Kidney glomerular epithelial cell (primary cell): ENCODE measurements around the gene FSTL4.

Experiments
- DNase-seq: peaks from one replicate; lab custom pipeline; 2025; lab: John Stamatoyannopoulos, UW

The FSTL4 gene

DNA sequence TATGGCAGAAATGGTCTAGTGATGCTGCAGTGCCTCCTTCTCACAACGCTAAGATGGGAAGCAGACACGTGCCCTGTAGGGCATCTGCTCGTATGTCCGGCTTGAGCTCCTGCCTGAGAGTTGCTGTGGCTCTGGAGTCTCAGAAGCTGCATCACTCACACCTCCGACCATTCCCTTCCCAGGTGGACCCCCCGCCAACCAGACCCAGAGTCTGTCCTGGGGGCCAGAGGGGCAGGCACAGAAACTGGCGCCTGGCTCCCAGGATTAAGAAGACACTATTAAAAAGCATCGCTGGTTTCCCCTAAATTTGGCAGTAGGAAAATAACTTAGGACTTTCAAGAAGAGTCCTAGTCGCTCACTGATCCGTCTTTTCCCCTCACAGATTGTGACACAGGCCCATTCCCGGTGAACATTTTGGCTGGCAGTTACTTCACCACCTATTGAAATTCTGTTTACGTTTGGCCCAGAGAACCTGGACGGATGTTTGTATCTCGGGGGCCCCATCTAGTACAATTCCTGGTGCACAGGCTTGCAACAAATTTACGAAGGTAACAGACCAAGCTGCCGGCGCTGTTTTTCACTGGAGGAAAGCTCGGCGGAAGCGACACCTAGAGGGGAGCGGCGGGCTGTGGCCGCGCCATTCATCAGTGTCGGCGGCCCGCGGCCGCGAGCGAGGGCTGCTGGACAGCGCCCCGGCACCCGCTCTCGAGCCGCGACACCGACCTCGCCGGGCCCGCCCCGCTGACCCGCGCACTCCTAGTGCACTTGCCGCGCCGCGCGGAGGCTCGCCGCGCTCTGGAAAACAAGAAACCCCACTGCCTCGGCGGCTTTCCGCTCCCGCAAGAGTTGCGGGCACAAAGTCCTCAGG is 1.6 kb downstream of the FSTL4 start:
- DNase-seq: peak; percentile 49

DNA sequence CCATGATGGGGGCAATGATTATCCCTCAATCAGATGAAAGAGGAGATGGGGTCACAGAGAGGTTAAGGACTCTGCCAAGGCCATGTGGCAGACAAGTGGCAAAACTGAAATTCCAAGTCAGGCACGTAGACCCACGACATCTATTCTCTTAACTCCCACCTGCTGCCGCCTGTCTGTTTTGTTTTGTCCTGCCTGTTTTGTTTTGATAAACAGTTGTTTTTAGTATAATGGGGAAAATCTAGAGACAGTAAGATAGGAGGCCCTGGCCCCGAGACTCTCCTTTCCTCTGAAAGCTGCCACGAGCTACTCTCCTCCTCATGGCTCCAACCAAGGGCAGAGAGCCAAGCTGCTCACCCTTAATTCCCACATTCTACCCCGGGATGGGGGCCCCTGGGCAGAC is 4.9 kb downstream of the FSTL4 start:
- no peak for DNase-seq

DNA sequence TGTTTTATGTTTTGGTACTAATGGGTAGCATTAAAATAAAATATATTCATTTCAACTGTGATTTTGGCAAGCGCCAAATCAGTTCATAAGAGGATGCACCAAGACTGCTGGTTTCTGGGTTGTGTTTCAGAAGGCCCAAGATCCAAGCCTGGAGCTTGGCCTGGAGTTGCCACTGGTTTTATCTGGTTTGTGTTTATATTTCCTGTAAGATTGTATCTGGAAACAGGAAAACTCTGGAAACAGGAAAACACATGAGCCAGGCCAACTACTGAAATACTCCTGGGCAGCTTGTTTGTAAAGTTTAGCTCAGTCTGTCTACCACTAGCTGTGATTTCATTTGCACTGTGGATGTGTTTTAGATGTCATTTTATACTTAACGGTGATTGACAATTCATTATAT is 5.5 kb downstream of the FSTL4 start:
- DNase-seq: no peak

DNA sequence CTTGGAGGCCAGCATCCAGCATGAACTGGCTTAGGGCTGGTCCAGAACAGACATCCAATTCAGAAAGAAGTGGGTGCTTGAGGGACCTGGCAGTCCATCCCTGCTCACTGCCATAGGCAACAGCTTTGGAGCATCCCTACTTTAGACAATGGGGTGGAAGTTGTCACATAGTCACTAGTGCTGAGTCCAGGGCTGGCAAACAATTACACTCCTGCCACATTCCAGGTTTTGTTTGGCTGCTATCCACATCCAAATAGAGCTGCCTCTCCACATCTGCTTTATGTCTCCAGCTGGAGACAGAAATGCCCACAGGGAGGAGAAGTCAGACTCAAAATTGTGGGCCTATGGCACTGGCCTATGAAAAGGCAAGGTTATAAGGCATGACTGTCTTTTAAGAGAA is 7.0 kb downstream of the FSTL4 start:
- no peak for DNase-seq

DNA sequence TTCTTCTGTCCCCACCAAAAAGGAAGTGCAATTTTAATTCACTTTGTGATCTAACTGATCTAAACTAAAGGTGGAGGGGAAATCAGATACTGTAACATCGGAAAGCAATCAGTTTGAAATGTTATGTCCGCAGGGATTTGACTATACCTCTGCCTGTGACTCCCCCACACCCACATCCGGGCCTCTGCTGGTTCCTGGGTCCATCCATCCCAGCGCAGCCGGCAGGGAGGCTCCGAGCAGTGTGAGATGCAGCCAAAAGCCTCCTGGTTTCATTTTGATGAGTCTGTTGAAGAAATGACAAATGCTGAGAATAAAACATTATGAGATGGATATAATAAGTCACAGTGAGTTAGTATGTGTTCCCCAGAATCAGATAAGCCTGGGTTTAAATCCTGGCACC is 8.6 kb downstream of the FSTL4 start:
- no peak for DNase-seq

DNA sequence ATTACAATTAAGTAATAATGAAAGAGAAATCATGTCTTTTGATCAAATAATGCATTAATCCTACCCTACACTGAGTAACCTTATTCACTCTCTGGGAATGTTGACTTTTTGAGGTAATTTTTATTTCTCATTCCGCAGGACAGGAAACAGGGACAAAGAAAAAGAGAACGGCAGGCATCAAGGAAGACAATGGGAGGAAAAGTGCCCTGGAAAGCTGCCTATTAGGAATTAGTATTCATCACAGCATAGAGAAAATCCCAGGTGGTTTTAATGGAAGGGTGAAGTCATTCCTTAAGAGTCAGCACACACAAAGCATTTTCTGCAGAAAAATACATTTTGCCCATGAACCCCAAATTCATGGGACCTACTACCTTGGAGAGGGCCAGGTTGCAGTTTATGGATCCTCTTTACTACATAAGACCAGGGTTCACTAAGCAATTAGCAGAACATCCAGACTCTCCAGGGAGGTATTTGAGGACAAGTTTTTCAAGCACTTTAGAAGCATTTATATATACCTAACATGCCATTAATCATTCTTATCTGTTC is 9.4 kb downstream of the FSTL4 start:
- no peak for DNase-seq

DNA sequence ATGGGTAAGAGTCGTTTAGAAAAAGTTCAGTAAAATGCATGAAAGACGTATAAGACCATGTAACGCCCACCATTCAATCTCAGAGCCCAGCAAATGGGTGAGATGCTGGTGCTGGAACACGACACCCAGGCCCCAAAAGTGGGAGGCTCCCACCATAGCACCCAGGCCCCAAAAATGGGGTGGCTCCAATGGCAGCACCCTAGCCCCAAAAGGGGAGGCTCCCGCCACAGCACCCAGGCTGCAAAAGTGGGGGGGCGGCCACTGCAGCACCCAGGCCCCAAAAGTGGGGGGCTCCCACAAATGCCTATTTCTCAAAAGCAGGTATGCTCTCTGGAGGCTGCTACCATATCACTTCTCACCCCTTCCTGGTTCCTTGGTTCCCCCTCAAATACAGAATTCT is 12.7 kb downstream of the FSTL4 start:
- no peak for DNase-seq

DNA sequence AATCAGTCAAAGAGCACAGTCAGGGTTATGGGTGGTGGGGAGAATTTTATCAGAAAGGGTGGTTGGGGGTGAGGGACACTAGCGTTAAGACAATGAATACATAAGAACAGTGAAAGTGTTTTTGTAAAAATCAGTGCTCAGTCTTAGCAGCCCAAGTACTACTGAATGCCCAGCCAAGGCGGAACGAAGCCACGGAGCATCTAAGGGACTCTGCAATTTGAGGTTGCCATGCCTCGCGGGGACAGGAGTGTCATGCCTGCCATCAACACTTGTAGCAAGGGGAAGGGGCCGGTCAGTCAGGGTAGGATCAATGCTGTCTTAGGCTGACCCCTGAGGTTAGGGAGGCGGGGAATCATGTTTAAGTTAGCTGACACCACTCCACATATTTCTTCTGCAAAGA is 13.3 kb downstream of the FSTL4 start:
- DNase-seq: no peak

DNA sequence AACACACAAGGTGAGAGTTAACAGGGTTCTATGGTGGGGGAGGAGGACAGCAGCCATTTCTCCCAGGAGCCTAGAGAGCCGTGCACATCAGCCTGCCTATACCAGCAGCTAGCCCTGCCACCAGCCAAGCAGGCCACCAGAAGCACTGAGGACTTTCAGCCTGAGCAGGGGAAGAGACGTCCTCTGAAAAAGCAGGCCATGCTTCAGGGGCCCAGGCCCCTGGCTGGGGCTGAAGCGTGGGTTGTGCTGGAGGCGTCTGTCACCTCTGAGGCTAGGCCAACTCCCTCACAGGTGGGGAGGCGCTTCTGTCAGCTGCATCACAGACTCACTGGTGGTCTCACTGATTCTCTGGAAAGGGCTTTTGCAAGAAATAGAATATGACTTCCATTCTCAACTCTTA is 16.3 kb downstream of the FSTL4 start:
- DNase-seq: no peak

DNA sequence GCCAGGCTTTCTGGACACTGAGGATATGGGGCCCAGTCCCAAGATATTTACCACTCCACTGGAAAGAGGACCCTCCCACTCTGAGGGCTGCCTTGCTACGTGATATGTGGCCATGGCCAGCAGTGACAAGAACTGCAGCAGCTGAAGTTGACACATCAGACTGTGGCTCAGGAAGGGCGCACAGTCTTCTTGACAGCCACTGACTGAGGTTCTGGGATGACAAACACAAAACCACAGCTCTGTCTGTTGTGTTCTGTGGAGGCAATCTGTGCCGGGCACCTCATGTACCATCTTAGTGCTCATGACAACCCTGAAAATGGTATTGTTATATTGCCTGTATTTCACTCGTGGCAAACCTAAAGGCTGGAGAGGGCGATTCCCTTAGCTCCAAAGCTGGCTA is 16.9 kb downstream of the FSTL4 start:
- no peak for DNase-seq

DNA sequence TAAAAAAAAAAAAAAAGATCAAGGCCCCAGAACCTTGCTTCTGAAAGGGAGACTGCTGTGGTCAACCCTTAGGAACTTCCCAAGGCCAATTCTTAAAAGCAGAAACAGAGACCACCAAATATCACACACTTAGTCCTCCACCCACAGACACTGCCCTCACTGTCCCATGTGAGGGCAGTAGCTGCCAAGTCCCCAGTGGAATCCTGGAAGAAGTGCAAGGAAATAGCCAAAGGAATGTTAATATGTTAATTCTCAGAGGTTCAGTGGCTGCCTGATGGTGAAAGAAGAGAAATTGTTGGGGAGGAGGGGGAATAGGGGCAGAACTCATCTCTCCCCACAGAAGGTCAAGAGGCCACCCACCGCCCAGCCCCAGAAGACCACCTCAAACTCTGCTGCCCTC is 23.1 kb downstream of the FSTL4 start:
- DNase-seq: no peak

DNA sequence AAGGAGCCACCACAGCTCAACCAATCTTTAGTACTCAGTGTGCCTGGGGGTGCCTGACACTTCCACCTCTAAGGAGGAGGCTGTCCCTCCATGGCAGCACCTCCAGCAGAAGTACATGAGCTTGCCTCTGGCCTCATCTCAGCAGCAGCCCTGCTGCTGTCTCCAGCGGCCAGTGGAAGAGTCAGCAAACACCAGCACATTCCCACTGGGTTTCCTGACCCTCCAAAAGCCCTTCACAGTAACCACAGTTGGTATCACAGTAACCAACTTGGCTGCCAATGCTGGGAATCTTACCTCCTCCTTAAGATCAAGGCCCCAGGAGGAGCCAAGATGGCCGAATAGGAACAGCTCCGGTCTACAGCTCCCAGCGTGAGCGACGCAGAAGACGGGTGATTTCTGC is 29.4 kb downstream of the FSTL4 start:
- DNase-seq: no peak

DNA sequence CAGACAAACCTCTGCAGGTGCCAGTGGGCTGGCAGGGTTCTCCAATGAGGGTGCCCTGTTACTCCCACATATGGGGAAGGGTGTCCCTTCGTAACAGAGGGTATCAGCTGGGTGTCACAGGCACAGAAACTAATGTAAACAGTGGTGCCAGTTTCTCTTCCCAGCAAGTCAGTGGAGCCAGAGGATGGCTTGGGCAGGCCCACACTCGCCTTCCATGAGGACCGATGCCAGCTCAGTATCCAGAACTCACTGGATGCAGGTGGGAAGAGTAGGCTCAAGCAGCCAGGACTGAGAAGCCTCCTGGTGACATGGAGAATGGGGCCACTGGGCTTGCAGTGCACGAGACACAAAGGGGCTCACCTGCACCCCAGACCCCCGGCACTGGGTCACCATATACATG is 30.4 kb downstream of the FSTL4 start:
- DNase-seq: no peak

DNA sequence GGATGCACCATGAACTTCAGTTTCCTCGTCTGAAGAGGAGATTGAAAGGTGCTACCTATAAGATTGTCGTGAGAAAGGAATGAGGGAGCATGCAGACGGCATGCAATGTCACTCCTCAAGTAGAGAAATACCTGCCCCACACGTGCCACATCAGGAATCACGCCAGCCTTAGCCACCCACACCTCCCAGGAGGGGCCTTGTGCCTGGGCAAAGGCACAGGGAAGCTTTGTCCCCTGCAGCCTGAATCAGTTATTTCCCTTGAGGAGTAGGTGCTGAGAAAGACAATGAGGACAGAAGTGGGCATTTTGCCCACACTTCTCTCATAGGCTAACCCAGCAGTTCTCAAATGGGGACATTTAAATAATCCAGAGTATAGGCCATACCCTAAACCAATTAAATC is 31.0 kb downstream of the FSTL4 start:
- no peak for DNase-seq

DNA sequence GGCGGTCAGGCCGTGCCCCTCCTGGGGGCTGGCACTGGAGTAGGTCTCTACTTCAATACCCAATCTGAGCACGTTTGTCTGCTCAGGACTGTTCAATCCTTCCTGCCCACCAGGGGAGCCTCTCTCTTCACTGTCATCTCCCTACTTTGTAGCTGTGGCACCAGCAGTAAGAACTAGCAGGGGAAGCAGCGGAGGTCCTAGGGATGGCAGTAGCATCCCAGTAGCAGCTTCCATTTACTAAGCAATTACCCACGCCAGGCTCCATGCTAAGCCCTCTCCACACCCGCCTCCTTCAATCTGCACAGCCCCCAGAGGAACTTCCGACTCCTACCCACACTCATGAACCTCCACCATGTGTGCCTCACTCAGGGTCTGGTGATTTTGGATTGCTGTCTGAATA is 31.7 kb downstream of the FSTL4 start:
- no peak for DNase-seq

DNA sequence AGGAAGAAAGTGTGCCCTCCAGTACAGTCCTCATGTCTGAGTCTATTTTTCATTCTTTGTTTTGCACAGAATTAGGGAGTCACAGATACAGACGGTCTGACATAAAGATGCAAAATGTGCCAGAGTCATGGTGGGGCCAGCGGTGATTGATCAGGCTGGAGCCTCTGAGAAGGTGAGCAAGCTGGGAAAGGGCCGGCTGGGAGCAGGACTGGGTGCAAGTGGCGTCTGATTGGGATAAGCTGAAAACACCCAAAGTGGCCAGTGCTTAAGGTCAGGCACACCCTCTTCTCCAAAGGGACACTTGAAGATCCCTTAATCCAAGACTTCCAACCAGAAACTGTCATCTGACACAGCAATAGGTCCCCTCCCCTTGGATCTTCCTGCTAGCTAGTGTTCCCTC is 32.6 kb downstream of the FSTL4 start:
- DNase-seq: no peak

DNA sequence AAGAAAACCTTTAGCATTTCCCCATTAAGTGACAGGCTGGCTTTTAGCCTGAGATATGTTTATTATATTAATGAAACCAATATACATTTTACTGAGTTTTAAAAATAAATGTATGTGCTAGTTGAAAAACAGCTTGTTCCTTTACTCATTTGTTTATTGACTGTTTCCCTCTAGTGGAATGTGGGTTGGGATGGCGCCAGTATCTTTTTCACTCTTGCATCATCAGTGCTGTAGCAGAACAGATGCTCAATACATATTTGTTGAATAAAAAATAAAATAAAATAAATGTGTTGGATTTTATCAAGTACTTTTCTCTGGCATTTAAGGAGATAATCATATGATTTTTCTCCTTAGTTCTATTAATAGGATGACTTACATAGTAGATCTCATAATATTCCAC is 43.0 kb downstream of the FSTL4 start:
- no peak for DNase-seq

DNA sequence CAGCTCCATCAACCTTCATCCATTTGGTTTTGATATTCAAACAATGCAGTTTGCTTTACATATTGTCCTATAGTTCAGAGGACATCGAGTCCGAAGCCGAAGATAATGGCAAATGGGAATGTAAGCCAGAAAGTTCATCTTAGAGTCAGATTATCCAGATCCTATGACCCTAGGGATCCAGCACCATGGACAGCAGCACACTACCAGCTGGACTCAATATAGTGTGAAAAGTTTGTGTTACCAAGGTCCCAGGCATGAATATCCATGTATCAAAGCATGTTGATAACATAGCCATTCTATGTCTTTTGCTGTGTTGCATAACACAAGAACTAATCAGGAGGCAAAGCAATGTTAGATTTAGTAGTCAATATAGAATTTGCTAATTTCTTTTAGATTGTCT is 46.3 kb downstream of the FSTL4 start:
- DNase-seq: peak; percentile 40

DNA sequence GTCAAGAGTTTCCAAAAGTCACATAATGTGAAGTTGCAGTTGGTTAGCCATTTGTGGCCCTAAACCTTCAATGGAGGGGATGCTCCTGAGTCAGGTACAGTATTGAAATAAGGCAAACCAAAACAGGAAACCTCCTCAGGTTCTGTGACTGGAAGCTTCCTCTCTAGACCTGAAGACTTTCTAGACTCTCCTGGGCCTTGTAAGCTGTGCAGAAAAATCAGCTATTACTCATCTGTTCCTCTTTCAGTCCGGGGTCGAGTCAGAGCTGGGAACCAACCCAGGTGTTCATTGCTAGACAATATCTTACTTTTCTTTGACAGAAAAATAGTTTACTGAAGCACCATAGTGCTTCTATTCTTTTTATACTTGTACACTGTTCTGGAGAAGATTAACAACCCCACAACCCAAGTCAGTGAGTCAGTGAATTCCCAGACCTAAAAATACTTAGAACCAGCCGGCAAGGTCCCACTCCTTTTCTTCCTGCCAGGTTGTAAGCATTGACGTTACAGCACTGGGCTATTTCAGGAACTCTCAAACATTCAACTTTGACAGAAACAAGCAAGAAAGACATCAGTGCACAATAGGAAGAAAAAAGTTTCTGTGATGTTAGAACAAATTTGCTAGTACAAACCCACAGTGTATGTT is 47.3 kb downstream of the FSTL4 start:
- DNase-seq: no peak

DNA sequence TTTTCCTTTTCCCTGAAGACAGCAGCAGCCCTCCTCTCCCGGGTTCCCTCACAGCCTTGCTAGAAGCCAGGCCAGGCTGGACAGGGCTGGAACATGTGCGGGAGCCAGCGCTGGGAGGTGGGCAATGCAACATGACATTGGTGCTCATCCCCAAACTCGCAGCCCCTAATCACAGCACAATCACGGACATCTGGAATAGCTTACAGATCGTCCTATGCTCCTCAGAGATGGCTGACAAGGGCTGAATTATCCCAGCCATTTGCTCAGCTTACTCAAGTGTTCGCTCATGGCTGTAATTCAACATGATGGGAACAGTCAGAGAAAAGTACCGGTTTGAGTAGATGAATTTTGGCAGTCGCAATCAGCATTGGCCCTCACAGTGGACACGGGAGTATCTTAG is 49.8 kb downstream of the FSTL4 start:
- DNase-seq: no peak

DNA sequence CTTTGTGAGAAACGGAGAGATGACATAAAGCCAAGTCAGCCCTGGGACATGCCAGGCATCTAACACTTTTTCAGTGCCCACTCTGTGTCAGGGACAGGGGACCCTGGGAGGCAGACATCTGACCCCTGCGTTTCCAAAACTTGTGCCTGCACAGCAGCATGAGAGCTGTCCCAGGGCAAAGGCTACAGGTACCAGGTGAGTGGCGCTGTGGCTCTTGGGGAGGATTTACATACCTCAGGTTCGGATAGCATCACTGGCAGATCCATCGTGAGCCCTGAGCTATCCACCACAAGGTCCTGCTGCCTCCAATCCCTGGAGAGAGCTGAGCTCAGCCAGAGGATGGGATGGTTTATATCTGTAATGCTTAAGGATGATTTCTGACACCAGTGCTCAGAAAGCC is 52.4 kb downstream of the FSTL4 start:
- no peak for DNase-seq

DNA sequence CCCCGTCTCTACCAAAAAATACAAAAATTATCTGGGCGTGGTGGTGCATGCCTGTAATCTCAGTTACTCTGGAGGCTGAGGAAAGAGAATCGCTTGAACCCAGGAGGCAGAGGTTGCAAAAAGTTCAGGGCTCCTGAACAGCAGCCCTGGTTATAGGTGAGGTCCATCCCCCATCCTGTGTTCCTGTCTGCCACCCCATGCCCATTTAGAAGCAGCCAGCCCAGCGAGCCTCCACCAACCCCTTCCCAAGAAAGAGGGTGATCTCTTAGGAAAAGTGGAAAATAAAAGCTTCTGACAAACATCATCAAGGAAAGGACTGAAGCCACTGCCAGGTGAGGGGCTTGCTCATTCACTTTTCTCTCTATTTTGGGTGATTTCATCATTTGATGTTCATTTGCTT is 55.8 kb downstream of the FSTL4 start:
- DNase-seq: no peak

DNA sequence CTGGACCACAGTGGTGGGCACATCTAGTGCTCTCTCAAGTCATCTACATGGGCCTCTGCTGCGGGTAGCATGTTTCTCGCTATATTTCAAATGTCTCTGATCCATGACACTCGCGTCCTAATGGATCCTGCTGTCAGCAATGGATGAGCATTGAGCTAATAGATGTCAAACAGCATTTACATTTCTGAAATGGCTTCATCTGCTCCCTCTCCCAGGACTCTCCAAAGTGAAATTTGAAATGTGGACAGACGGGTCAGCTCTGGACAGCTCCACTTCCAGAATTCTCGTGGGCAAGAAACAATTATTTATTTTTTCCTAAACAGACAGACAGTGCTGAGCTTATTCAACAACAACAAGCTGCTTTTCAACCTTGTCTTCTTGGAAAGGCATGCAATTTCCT is 58.1 kb downstream of the FSTL4 start:
- DNase-seq: no peak
